Uterus (tissue), 2 donors: Measurements from ENCODE around the gene TBC1D1.

Experiments used
- CTCF ChIP-seq, 4 experiments: fragments of 200-600 bp in 2 of 4; fragments of 450-650 bp in 2 of 4; sonication (generic) in 2 of 4; IDR thresholded peaks; one replicate each; pipeline ENCODE4 v1.5.1; 2016 to 2019; ENCODE audit warnings: antibody characterized with exemption in 4 of 4, mild to moderate bottlenecking in 2 of 4, moderate library complexity in 1 of 4
- POLR2A ChIP-seq, 2 donors: fragments of 450-650 bp; IDR thresholded peaks; one replicate each; pipeline ENCODE4 v1.6.1; 2016; ENCODE audit warnings: antibody characterized with exemption in 2 of 2, mild to moderate bottlenecking in 1 of 2, moderate library complexity in 1 of 2

GRCh38 chr4:37985730-37986275, 94.9 kb downstream of the TBC1D1 start:
- TF ChIP-seq CTCF (IDR thresholded peaks at IDR 0.05) (no peak), POLR2A (IDR thresholded peaks at IDR 0.05) (no peak)
